ENCODE measurements around the gene EEF2K. TPM values are rescaled to one million over a fixed set of nuclear protein-coding genes. Genes with fewer than 3 reads are reported as not detected.
"Not testable (repeated sequence)": the region's sequence is repeated elsewhere in the genome, so short reads cannot be mapped to it uniquely, and the experiment has no call there.

Gene EEF2K
- total RNA-seq, 1 donor from 2014 or later: 31.9 TPM

- peak; percentile 77 to 96 for DNase-seq (ENCODE audit: low spot score in 2 of 2)
- H3K36me3 ChIP-seq: no peaks in the 10 kb centered on the region
- no peaks in the 10 kb centered on the region for H3K9me3 ChIP-seq
- H3K4me1 ChIP-seq: peaks cover 0 to 36% of the 10 kb centered on the region in 2 donors
- peak; percentile 93 to 97 (median 94) for TF ChIP-seq CTCF (IDR thresholded peaks at IDR 0.05)
- H3K27me3 ChIP-seq: no peaks in the 10 kb centered on the region
- intact Hi-C loops (cut with DNase I): loop anchor here (1.0 to 10.0 kb wide), 7 partner anchors 10 to 1449 kb away; partner anchors contain the start of genes CDR2, DCTN5, EEF2K and PALB2
- peak overlapping the region; percentile 73 to 98 for H3K27ac ChIP-seq
- peak overlapping the region; percentile 44 to 62 for H3K4me3 ChIP-seq
Measured at GRCh38 chr16:22195695-22196558, 10.2 kb upstream of the EEF2K start.

GRCh38 chr16:22196559-22197168, 9.4 kb upstream of the EEF2K start:
- not testable (repeated sequence) for DNase-seq (ENCODE audit: low spot score in 2 of 2); H3K9me3 ChIP-seq; H3K36me3 ChIP-seq; H3K27me3 ChIP-seq
- intact Hi-C loops (cut with DNase I): loop anchor here (1.0 to 10.0 kb wide), 7 partner anchors 10 to 1448 kb away; partner anchors contain the start of genes CDR2, DCTN5, EEF2K and PALB2
- Histone ChIP-seq H3K27ac (peak overlapping the region in 1 of 2 donors; percentile 89), H3K4me3 (peak overlapping the region in 1 of 2 donors; percentile 62), H3K4me1 (peaks cover 0 to 33% of the 10 kb centered on the region in 2 donors)

GRCh38 chr16:22198547-22199293, 7.4 kb upstream of the EEF2K start:
- Histone ChIP-seq H3K9me3 (no peaks in the 10 kb centered on the region), H3K36me3 (no peaks in the 10 kb centered on the region), H3K27ac (peak overlapping the region; percentile 85 to 89), H3K4me3 (no peak overlapping the region), H3K27me3 (no peaks in the 10 kb centered on the region), H3K4me1 (peaks cover 0 to 23% of the 10 kb centered on the region in 2 donors)
- TF ChIP-seq CTCF (IDR thresholded peaks at IDR 0.05): no peak
- intact Hi-C loops (cut with DNase I): loop anchor here (1.0 to 10.0 kb wide), 7 partner anchors 9 to 1446 kb away; partner anchors contain the start of genes CDR2, DCTN5, PALB2 and USP31
- DNase-seq (ENCODE audit: low spot score in 2 of 2): no peak

- Histone ChIP-seq H3K36me3 (no peaks in the 10 kb centered on the region), H3K27me3 (no peaks in the 10 kb centered on the region), H3K27ac (no peak overlapping the region), H3K9me3 (no peaks in the 10 kb centered on the region), H3K4me1 (peaks cover 0 to 30% of the 10 kb centered on the region in 2 donors), H3K4me3 (no peak overlapping the region)
- intact Hi-C loops (cut with DNase I): no loop called here
- TF ChIP-seq CTCF (IDR thresholded peaks at IDR 0.05): no peak
- DNase-seq (ENCODE audit: low spot score in 2 of 2): no peak
Measured at GRCh38 chr16:22202261-22202637, 3.8 kb upstream of the EEF2K start.

- Histone ChIP-seq H3K27me3 (no peaks in the 10 kb centered on the region), H3K4me3 (no peak overlapping the region), H3K9me3 (no peaks in the 10 kb centered on the region), H3K27ac (no peak overlapping the region), H3K36me3 (no peaks in the 10 kb centered on the region), H3K4me1 (peaks cover 0 to 34% of the 10 kb centered on the region in 2 donors)
- TF ChIP-seq CTCF (IDR thresholded peaks at IDR 0.05): no peak
- intact Hi-C loops (cut with DNase I): no loop called here
- DNase-seq (ENCODE audit: low spot score in 2 of 2): no peak
Measured at GRCh38 chr16:22203091-22203490, 3.0 kb upstream of the EEF2K start.

All from ascending aorta (tissue), 2 donors.